DOHH2 (cell line): ENCODE data around the gene SLC22A6.

Experiments used
- EZH2phosphoT487 ChIP-seq: fragments of 200-600 bp; sonication (generic); IDR thresholded peaks from 2 replicates; pipeline ENCODE4 v1.6.1; 2017; ENCODE audit warnings: borderline replicate concordance, mild to moderate bottlenecking, antibody characterized with exemption, low read length, moderate library complexity, mixed read lengths
- TF ChIP-seq, protein P1 (sequence below): fragments of 200-600 bp; sonication (generic); IDR thresholded peaks from one replicate; pipeline ENCODE4 v1.5.1; 2014; ENCODE audit warnings: antibody characterized with exemption, mild to moderate bottlenecking, low read depth, low read length; ENCODE audit not compliant: poor library complexity, severe bottlenecking

- TF ChIP-seq, protein P1, sequence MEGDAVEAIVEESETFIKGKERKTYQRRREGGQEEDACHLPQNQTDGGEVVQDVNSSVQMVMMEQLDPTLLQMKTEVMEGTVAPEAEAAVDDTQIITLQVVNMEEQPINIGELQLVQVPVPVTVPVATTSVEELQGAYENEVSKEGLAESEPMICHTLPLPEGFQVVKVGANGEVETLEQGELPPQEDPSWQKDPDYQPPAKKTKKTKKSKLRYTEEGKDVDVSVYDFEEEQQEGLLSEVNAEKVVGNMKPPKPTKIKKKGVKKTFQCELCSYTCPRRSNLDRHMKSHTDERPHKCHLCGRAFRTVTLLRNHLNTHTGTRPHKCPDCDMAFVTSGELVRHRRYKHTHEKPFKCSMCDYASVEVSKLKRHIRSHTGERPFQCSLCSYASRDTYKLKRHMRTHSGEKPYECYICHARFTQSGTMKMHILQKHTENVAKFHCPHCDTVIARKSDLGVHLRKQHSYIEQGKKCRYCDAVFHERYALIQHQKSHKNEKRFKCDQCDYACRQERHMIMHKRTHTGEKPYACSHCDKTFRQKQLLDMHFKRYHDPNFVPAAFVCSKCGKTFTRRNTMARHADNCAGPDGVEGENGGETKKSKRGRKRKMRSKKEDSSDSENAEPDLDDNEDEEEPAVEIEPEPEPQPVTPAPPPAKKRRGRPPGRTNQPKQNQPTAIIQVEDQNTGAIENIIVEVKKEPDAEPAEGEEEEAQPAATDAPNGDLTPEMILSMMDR: no peak
- no peak for TF ChIP-seq EZH2phosphoT487
Observed at GRCh38 chr11:62976109-62976508, 8.7 kb downstream of the SLC22A6 start.
